DMS153 treated with DMSO at 0.1 percent for 48 hours (cell line): ENCODE data around the gene ACAA2.
"Not testable (repeated sequence)": the region's sequence is repeated elsewhere in the genome, so short reads cannot be mapped to it uniquely, and the experiment has no call there.

Source experiments
- DNase-seq: peaks from one replicate; lab custom pipeline; 2025; ENCODE audit not compliant: unreplicated experiment; lab: John Stamatoyannopoulos, UW

The ACAA2 gene

DNA sequence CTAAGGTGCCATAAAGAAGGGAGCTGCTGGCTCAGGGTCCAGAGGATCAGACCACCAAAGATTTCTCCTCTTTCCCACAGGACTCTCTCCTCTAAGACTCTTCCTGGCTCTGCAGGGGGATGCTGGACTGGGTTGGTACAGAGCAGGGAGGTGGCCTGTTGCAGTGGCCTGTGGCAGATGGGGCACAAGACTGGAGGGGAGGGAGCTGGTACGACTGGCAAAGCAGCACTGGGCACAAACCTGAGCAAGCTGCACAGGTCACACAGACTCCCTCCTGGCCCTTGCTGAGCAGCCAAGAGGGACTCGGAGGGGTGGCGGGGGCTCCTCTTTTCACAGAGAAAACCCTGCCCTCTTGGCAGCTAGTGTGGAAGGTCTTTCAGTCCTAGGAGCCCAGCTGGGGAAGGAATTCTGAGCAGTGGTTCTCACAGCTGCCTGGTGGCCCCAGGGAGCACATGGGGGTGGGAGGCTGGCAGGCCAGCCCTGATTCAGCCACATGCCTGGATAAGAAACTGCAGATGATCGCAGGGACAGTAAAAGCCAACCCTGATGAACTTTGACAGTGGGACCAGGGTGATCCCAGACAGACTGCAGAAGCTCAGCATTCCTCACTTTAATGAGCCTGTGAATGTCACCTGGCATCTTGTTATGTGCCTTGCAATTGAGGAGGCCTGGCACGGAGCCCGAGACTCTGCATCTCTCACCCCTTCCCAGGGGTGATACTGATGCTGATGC, 32.5 kb upstream of the ACAA2 start:
- DNase-seq = no peak

DNA sequence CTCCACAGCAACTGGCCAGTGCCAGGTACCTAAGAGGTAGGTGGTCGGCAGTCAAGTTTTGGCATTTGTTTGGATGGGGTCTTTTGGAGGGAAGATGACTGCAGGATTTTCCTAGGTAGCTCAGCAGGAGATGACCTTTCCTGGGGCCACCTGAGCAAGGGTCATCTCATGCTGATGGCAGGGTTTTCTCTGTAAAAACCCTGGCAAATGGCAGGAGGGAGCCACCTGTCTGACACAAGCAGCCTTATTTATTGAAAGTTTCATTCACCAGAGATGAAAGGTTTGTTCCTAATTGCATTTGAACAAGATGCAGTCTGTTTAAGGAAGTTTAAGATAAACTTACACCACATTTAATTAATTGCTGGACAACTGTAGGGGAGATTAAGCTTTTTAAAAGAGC, 31.6 kb upstream of the ACAA2 start:
- DNase-seq = no peak

DNA sequence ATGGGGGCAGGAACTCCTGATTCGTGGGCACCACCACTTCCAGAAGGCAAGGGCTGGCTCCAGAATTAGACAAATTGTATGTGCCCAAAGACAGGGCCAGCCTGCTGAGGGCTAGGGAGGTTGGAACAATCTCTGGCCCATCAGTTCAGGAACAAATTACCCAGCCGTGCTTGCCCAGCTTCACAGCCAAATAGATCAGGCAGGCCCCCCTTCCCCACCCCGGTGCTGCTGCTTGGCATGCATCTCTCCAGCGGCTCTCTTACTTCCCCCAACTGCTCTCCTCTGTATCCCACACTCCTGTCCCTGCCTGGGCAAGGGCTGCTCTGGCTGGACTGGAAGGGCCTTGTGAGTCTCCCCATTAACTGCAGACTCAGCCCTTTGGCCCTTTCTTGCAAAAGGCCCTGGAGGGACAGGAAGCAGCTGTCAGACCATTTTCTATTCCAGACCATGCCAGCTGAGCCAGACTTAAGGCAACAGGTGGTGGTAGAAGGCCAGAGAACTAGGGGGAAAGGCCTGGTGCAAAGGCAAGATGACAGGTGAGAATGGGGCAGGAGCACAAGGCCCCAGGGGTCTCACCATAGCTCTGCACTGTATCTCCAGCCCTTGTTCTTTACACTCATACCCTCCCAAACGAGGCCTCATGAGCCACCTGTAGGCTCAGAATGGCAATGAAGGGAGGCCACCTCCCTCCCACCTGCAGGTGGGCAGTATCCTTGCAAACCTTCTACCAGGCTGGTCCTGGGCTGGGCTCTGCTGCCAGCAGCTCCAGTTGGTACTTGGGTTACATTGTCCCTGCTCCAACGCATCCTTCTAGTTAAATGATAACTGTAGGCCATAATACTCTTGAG, 30.7 kb upstream of the ACAA2 start:
- DNase-seq = no peak

DNA sequence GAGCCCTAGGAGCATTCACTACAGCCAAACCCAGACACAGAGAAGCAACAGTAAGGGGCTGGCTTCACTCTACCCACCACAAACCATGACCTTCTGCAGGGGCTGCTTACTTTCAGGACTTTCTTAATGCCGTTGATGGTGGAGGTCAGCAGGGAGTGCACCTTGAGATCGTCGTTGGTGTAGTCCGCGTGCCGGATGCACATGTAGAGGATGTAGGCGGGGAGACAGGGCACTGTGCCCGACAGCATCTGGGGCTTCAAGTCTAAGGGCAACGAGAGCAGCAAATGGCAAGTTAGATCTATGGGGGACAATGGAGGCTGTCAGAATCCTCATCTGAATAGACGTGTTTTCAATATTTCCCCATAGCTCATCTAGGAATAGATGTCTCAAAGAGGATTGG, 29.8 kb upstream of the ACAA2 start:
- no peak for DNase-seq

DNA sequence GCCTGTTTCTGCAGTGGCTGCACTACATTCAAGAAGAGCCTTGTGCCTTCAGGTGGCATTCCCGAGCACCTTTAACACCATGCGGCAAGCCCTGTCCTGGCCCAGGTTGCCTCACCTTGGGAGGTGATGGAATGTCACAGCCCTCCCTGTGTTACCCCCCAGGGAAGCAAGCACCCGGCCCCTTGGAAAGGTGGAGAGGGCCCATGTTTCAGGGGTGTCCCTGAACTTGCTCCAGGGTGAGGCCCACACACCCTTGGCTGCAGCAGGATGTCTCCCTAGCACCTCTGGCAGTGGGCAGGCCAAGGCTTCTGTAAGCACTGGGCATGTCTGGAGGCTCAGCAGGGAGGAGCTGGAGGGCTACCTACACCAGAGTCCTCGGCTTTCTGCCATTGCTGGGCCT, 29.3 kb upstream of the ACAA2 start:
- DNase-seq = no peak

DNA sequence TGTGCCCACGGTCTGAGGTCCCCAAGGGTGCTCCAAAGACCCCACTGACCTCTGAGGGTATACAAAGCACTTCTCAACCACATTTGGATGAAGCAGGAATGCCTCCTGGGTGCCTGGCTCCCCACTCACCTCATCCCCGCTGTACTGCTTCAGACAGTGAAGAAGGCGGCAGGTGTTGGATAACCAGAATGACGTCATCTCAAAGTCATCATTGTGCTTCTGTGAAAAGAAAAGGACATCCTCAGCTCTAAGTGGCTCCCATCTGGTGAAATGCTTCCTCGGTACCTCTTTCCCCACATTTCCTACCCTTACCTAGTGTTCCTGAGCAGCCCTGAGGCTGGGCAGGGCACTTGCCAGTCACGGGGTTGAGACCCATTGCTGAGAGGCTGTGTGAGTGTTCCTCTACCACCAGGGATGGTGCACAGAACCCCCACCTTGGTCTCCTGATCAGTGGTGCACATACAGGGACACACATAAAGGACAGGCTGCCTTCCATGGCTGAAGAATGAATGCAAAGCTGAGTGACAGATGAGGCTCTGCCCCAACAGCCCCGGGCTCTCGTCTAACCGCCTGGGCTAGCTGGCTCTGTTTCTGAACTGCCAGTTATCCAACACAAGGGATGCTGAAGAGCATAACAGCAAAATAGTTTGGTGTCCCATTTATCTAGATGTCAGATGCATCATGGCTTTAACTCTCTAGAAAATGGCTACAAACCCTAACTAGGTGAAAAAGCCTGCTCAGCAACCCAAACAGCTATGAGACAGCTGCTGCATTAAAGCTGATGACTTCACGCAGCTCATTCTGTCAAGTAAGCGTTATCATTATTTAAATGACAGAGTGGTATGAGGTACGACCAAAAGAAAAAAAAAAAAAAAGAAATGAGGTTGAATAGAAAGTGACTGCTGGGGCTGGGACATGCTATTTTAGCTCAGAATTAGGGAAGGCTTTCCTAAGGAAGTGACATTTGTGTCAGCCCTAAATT, 28.2 kb upstream of the ACAA2 start:
- DNase-seq = no peak

DNA sequence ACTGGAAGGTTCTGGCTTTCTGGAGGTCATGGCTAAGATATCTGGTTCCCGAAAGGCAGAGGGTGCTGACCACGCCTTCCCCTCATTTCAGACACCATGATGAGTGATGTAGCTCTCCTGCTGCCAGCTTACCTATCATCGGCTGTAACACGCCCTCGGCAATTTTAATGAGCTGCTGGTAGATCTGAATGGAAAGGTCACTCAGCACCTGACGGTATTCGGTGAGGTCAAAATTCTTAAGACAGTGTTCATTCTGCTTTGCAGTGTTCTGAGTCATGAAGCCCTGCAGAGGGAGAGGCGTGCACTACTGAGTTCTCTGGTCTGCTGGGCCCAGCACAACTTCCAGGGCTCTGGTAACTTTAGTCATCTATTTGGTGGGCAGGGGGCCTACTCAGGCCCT, 25.7 kb upstream of the ACAA2 start:
- DNase-seq = no peak

DNA sequence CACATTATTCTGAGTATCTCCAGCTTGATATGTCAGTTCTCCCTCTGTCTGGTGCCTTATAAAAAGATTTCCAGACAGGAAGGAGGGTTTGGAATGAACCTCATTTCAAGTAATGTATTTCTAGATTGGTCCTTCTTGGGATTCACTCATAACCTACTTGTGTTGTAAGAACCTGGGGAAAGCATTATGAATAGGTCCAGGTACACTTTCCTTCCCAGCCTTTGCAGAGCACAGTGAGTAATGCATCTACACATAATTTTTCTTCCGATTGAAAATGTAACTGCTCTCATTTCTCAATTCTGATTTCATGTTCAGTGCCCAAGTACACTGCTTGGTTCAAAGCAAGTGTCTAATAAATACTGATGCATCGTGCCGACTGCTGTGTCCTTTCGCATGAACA, 25.0 kb upstream of the ACAA2 start:
- no peak for DNase-seq

DNA sequence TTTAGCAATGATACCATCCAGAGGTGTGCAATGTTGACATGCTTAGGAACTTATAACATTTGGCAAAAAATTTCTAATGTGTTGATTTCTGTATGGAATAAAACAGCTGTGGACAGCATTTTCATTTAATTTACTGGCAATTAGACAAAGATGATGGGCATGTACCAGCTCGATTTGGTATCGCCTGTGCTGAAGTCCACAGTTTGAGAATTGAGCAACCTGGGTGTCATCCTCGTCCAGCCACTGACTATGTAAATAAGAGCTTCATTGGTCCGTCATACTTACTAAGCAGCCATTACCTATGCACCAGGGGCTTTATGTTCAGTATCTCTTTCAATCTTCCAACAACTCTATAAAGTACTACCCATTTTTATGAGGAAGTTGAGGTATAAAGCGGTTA, 24.6 kb upstream of the ACAA2 start:
- DNase-seq = no peak

DNA sequence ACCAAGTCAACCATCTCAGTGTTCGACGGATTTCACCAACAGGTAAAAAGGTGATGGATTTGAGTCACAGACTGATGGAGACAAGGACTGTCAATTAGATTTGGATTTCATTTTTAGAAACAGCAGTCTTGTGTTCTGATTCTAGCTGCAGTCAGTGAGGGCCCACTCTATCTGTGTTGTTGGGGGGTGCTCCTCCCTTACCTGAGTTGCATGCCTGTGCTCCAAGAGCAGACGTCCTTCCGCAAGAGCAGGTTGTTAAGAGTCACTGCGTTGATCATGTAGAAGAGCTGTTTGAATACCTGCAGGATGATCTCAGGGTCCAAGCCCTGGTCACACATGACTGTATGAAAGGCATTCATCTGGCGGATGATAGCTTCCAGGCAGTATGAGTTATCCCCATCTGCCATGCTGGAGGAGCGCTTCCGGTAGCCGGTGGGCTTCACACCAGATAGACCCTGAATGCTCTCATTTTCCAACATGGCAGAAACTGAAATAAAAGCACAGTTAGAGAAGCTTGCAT, 24.0 kb upstream of the ACAA2 start:
- DNase-seq = not testable (repeated sequence)

DNA sequence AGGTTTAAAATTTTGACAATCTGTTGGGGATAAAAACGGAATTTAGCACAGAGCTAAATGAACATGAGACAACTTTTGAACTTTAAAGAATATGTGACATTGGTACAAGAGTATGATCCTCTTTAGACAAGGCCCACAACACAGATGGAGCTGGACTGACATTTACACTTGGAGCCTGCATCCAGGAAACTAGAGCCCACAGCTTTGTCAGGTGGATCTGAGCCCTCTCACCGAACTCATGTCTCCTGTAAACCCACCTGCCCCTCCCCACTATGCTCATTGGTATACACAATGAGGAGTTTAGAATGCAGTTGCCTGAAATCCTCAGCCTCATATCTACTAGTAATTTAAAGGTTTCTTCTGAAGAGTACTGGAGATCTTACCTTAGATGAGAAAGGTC, 22.1 kb upstream of the ACAA2 start:
- DNase-seq = no peak

DNA sequence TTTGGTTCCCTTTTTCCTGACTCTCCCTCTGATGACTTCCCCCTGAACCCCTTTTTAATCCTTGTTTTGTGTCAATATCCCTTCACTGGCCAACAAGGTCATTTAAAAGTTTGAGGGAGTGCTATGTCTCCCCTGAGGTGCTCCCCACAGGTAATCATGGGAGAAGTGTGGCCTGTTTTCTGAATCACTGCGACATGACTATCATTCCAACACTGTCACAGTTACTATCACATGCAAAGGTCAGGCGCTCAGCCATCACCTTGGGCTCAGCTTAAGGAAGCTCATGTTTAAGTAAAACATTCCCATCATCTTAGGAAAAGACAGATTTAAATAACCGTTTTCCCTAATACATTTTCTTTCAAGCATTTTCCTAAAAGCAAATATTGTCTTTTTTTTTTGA, 20.9 kb upstream of the ACAA2 start:
- DNase-seq = no peak

DNA sequence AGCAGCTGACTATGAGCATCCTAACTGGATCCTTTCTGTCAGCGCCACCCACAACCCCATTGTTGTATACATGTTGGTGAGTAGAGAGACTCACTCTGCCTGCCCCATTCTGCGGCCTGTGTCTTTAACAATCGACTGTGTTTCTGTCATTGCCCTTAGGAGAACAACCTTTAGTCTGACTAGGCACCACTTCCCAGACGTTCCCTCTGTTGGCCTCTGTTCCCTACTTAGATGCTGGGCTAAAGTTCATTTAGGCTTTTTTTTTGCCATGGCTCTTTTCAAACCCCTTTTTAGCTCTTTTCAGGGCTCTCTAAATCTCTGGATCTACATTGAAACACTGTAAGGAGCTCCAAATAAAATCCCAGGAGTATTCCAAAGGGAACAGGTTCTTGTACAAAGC, 20.5 kb upstream of the ACAA2 start:
- no peak for DNase-seq

DNA sequence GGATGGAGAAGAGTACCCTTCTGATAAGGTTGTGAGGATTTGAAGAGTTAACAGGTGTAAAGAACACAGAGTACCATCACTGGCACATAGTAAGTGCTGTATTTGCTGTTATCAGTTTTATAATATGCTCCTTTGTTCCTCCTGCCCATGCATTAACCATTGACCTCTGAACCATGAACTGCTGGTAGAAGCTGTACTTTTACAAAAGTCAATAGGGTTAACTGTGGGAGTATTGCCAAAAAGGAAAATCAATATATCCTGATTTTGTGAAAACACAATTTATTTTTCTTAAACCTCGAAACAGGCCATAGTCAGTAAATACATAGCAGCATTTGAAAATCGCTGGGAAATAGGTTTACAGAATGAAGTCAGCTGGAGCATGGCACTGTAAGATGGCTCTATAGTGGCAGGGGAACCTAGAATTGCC, 18.9 kb upstream of the ACAA2 start:
- DNase-seq = no peak

DNA sequence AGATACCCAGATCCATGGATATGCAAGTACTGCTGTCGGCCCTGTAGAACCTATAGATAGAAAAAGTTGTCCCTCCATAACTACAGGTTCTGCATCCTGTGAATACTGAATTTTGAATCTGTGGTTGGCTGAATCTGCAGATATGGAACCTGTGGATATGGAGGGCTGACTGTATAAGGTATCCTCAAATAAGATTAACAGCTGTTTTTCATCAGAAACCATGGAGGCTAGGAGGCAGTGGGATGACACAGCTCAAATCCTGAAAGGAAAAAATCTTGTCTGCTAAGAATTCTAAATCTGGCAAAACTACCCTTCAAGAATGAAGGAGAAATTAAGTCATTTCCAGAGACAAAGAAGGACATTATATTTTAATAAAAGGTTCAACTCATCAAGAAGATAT, 14.7 kb upstream of the ACAA2 start:
- no peak for DNase-seq

DNA sequence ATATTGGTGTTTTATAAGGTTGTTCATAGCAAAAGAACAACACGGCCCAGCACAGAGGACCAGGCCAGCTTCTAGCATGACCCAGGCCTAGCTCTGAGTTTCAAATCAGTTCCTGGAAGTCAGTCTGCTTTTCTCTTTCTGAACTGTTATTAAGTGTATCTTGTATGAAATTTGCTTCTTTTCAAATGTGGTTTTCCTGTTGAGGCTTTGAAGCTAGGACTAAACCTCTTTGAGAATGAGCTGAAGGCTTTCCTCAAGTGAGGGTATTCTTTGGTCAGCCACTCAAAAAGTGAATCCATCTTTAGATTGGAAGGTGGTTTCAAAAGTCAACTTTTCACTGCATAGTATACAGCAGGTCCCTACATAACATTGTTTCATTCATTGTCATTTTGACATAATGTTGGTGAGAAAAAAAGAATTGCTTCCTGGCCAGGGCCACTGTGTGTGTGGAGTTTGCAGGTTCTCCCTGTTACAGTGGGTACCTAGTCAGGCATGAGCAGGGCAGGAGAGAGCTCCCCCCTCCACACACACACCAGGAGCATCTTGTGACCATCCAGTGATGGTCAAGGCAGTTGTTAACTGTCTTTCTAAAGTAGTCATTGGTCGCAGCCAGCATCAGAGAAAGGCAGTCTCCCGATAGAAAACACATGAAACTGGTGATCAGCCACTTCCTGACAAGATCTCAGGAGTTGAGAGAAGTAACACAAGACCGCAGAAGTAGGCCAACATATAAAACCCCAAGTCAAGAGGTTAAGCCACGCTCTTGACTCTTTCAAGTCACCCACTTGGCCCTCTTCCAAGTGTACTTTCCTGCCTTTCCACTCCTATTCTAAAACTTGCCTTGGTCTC, 6.7 kb upstream of the ACAA2 start:
- no peak for DNase-seq

DNA sequence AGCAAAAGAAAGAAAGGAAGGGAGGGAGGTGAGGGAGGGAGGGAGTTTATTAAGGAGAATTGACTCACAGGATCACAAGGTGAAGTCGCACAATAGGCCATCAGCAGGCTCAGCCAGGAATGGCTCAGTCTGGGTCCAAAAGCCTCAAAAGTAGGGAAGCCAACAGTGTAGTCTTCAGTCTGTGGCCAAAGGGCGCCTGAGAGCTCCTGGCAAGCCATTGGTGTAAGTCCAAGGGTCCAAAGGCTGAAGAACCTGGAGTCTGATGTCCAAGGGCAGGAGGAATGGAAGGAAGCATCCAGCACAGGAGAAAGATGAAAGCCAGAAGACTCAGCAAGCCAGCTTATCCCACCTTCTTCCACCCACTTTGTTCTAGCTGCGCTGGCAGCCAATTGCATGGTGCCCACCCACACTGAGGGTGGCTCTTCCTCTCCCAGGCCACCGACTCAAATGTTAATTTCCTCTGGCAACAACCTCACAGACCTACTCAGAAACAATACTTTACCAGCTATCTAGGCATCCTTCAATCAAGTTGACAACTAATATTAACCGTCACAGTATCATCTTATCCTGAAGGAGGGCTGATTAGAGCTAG, 5.8 kb upstream of the ACAA2 start:
- no peak for DNase-seq

DNA sequence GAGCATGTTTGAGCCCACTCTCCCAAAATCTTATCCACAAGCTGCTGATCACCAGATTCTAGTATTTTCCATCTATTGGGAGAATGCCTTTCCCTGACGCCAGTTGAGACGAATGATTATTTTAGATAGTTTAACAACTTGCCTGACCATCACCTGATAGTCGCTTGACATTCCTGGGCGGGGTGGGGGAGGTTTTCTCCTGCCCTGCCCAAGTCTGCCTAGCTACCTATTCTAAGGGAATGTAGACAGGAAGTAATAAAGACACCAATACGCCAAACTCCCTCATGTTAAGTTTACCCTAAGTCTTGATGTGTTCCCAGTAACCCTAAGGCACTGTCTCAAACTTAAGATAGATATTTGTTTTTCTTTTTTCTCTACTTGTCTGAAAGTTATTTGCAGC, 4.6 kb upstream of the ACAA2 start:
- DNase-seq = no peak

DNA sequence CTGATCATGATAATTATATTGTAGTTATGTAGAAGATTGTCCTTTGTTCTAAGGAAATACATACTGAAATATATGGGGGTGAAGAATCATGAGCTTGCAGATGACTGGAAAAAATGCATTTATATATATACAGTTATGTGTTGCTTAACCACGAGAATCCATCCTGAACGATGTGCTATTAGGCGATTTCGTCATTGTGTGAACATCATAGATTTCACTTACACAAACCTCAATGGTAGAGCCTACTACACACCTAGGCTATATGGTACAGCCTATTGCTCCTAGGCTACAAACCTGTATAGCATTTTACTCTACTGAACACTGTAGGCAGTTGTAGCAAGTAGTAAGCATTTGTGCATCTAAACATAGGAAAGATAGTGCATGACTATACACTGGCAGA, 2.6 kb upstream of the ACAA2 start:
- no peak for DNase-seq

DNA sequence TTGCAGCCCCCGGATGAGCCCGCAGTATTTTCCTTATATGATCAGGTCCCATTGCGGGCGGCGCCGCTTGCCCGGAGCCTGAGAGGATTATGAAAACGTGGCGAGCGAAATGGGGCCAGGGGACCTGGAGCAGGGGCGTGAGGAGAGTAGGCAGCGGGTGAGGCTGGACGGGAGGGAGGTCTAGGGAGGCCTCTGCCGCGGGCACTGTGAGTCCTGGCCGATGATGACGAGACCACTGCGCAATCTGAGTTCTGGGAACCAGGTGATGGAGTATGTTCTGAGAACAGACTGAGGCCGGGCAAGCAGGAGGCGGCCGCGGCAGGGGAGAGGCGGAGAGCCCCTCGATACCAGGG, 790 bp upstream of the ACAA2 start:
- DNase-seq = peak; percentile 26
